HCT116 (cell line): ENCODE measurements around the gene PODN. TPM values are rescaled to one million over a fixed set of nuclear protein-coding genes. Genes with fewer than 3 reads are reported as not detected.

Experiments used
- ATAC-seq: fragments of 200-7000 bp; cut with Tn5 transposase; 2 replicates; pipeline ENCODE4 v1.9.1; 2020; ENCODE audit warnings: mild to moderate bottlenecking, moderate library complexity
- BruUV-seq: library from RNA; stranded (reverse); fragments of 400-500 nt; replicated peaks from 2 replicates; lab custom pipeline; 2021; lab: Mats Ljungman, UMichigan
- CTCF ChIA-PET: fragments of 300-600 bp; sonication (Branson Sonifier 250); formaldehyde crosslinking; loops from one replicate; lab custom pipeline; 2021; ENCODE audit warnings: antibody characterized with exemption; lab: Charles Lee
- POLR2A ChIA-PET: fragments of 300-600, 350-600 bp; sonication (Branson Sonifier 250); formaldehyde crosslinking; loops from one replicate; lab custom pipeline; 2021; ENCODE audit warnings: antibody characterized with exemption; lab: Charles Lee
- RAD21 ChIA-PET, 2 experiments: fragments of 300-600 bp; sonication (Branson Sonifier 250); formaldehyde crosslinking; loops; one replicate each; lab custom pipeline; 2023; ENCODE audit warnings: low total read pairs in 2 of 2; ENCODE audit not compliant: uncharacterized antibody in 2 of 2, unreplicated experiment in 2 of 2, low non-redundant PET in 1 of 2; lab: Charles Lee
- DNase-seq: peaks from one replicate; pipeline ENCODE4 v3.0.0-alpha.2; 2010; ENCODE audit warnings: low read depth, low spot score
- H2AFZ ChIP-seq: fragments of 200-600 bp; shearing (Covaris generic), sonication (generic); 2 replicates; pipeline ENCODE4 v1.6.1; 2017; ENCODE audit warnings: low read depth, mixed run types, mixed read lengths, antibody characterized with exemption, low read length; ENCODE audit not compliant: poor library complexity, severe bottlenecking
- H3K27ac ChIP-seq: 2 replicates; pipeline ENCODE4 v1.5.1; 2012; ENCODE audit warnings: low read depth, low read length
- H3K27me3 ChIP-seq: fragments of 200-600 bp; sonication (generic); 2 replicates; pipeline ENCODE4 v1.6.1; 2016; ENCODE audit warnings: mixed run types, low read length, mixed read lengths; ENCODE audit not compliant: insufficient read depth
- H3K36me3 ChIP-seq, 2 experiments: fragments of 200-500 bp in 1 of 2; fragments of 200-600 bp in 1 of 2; sonication (Bioruptor generic) in 1 of 2; sonication (generic) in 1 of 2; 2 replicates each; pipeline versions ENCODE4 v1.5.1 to v1.6.1; 2014 to 2016; ENCODE audit warnings: low read length in 2 of 2, inconsistent platforms in 1 of 2, mixed read lengths in 1 of 2, mixed run types in 1 of 2; ENCODE audit not compliant: insufficient read depth in 2 of 2, control insufficient read depth in 1 of 2
- H3K4me1 ChIP-seq, 2 experiments: fragments of 200-600 bp in 1 of 2; sonication (generic) in 1 of 2; 2 replicates each; pipeline versions ENCODE4 v1.5.1 to v1.6.1; 2012 to 2017; ENCODE audit warnings: low read length in 2 of 2, inconsistent platforms in 1 of 2, mild to moderate bottlenecking in 1 of 2, mixed read lengths in 1 of 2, mixed run types in 1 of 2, moderate library complexity in 1 of 2; ENCODE audit not compliant: insufficient read depth in 2 of 2, control insufficient read depth in 1 of 2
- H3K4me2 ChIP-seq: fragments of 200-600 bp; sonication (generic); 2 replicates; pipeline ENCODE4 v1.6.1; 2017; ENCODE audit warnings: mixed run types, low read length, mixed read lengths
- H3K4me3 ChIP-seq, 2 experiments: fragments of 200-600 bp in 1 of 2; sonication (generic) in 1 of 2; replicated peaks in 1 of 2; 2 replicates each; pipeline ENCODE4 v1.5.1; 2011 to 2016; ENCODE audit warnings: low read length in 2 of 2, control low read depth in 1 of 2, low read depth in 1 of 2, mild to moderate bottlenecking in 1 of 2, mixed read lengths in 1 of 2, mixed run types in 1 of 2
- H3K79me2 ChIP-seq: fragments of 200-600 bp; sonication (generic); 2 replicates; pipeline ENCODE4 v1.6.1; 2017; ENCODE audit warnings: mild to moderate bottlenecking, mixed run types, low read length, moderate library complexity, mixed read lengths; ENCODE audit not compliant: insufficient read depth
- H3K9ac ChIP-seq: fragments of 200-600 bp; sonication (generic); 2 replicates; pipeline ENCODE4 v1.6.1; 2016; ENCODE audit warnings: low read length, mixed read lengths
- H3K9me2 ChIP-seq: fragments of 200-600 bp; sonication (generic), shearing (Covaris generic); 2 replicates; pipeline ENCODE4 v1.6.1; 2017; ENCODE audit warnings: mixed run types, mild to moderate bottlenecking, moderate library complexity; ENCODE audit not compliant: insufficient read depth
- H3K9me3 ChIP-seq, 2 experiments: fragments of 200-500 bp in 1 of 2; fragments of 200-600 bp in 1 of 2; sonication (Bioruptor generic) in 1 of 2; sonication (generic) in 1 of 2; 2 replicates each; pipeline ENCODE4 v1.6.1; 2014 to 2017; ENCODE audit warnings: low read length in 2 of 2, mixed read lengths in 2 of 2, inconsistent platforms in 1 of 2, low read depth in 1 of 2, mild to moderate bottlenecking in 1 of 2, mixed run types in 1 of 2, moderate library complexity in 1 of 2; ENCODE audit not compliant: control insufficient read depth in 1 of 2, insufficient read depth in 1 of 2
- H4K20me1 ChIP-seq: fragments of 200-600 bp; sonication (generic), shearing (Covaris generic); 2 replicates; pipeline ENCODE4 v1.6.1; 2017; ENCODE audit warnings: mixed run types, mild to moderate bottlenecking, moderate library complexity; ENCODE audit not compliant: insufficient read depth
- CBX3 ChIP-seq: IDR thresholded peaks from 2 replicates; pipeline ENCODE4 v1.6.1; 2012; ENCODE audit warnings: low read depth
- ELF1 ChIP-seq: IDR thresholded peaks from 2 replicates; pipeline ENCODE4 v1.6.1; 2012; ENCODE audit warnings: low read depth, borderline replicate concordance
- EZH2 ChIP-seq: fragments of 200-600 bp; sonication (generic); IDR thresholded peaks from 2 replicates; pipeline ENCODE4 v1.6.1; 2017; ENCODE audit warnings: antibody characterized with exemption, mixed run types
- EZH2phosphoT487 ChIP-seq: fragments of 200-600 bp; IDR thresholded peaks from 2 replicates; pipeline ENCODE4 v1.6.1; 2018; ENCODE audit warnings: antibody characterized with exemption, borderline replicate concordance
- JUND ChIP-seq: IDR thresholded peaks from 2 replicates; pipeline ENCODE4 v1.6.1; 2012
- POLR2A ChIP-seq: IDR thresholded peaks from 2 replicates; pipeline ENCODE4 v1.7.0; 2011; ENCODE audit warnings: borderline replicate concordance; ENCODE audit not compliant: insufficient read depth, insufficient read length; ENCODE audit errors: extremely low read depth
- POLR2AphosphoS5 ChIP-seq: IDR thresholded peaks from 2 replicates; pipeline ENCODE4 v1.6.1; 2011; ENCODE audit warnings: mild to moderate bottlenecking, low read depth, low read length, moderate library complexity
- RAD21 ChIP-seq: IDR thresholded peaks from 2 replicates; pipeline ENCODE4 v1.6.1; 2012; ENCODE audit warnings: low read depth, mild to moderate bottlenecking
- REST ChIP-seq: IDR thresholded peaks from 2 replicates; pipeline ENCODE4 v1.6.1; 2012; ENCODE audit warnings: low read depth
- SIN3A ChIP-seq: IDR thresholded peaks from 2 replicates; pipeline ENCODE4 v1.6.1; 2012; ENCODE audit warnings: low read depth
- SP1 ChIP-seq: IDR thresholded peaks from 2 replicates; pipeline ENCODE4 v1.6.1; 2012; ENCODE audit warnings: low read depth
- SRF ChIP-seq: IDR thresholded peaks from 2 replicates; pipeline ENCODE4 v1.6.1; 2012; ENCODE audit warnings: low read depth
- TCF7L2 ChIP-seq: IDR thresholded peaks from 2 replicates; pipeline ENCODE4 v1.7.0; 2011; ENCODE audit warnings: borderline replicate concordance, inconsistent platforms; ENCODE audit not compliant: insufficient read depth, insufficient read length; ENCODE audit errors: extremely low read depth
- ZFX ChIP-seq: fragments of 450-650 bp; IDR thresholded peaks from 2 replicates; pipeline ENCODE4 v1.6.1; 2017
- ZNF274 ChIP-seq: fragments of 200-500 bp; sonication (Bioruptor generic); IDR thresholded peaks from 2 replicates; pipeline ENCODE4 v1.6.1; 2014; ENCODE audit warnings: mild to moderate bottlenecking, low read depth, low read length, inconsistent platforms
- intact Hi-C: fragments of 100-400 bp; cut with micrococcal nuclease; formaldehyde crosslinking; loops from 2 replicates; pipeline ENCODE4 v1.10.0; 2022
- total RNA-seq: library from RNA; stranded (reverse); gene quantifications from one replicate; pipeline ENCODE4 v1.2.1, GENCODE V29; 2021; ENCODE audit not compliant: unreplicated experiment
- TF ChIP-seq, protein P1 (sequence below): IDR thresholded peaks from 2 replicates; pipeline ENCODE4 v1.6.1; 2011; ENCODE audit warnings: mild to moderate bottlenecking, low read length, moderate library complexity; ENCODE audit not compliant: insufficient replicate concordance; ENCODE audit errors: extremely low read depth

Gene PODN
- total RNA-seq, 1 experiment from 2014 or later = 0.22 TPM

DNA sequence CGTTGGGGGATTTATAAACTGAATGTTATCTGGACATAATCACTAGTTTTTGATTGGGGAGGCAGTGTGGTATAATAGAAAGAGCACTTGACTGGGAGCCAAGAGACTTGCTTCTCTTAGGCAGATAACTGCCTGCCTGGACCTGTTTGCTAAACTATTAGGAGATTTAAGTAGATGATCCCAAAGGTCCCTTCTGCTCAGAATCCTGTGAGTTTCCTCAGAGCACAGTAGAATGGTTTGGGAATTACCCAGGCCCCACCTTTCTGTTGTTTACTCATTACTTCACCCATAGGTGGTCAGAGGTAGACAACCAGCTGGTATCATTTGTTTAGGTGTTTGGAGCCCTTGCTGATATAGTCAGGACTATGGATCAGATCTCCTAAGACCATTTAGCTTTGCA lies 10.3 kb upstream of the PODN start:
- Histone ChIP-seq H4K20me1 (no peaks in the 10 kb centered on the region), H3K9me3 (no peaks in the 10 kb centered on the region), H3K4me1 (peaks cover 3 to 12% of the 10 kb centered on the region in 2 experiments; a peak in 1 of 4 replicates), H3K4me3 (no peak overlapping the region), H3K79me2 (no peaks in the 10 kb centered on the region), H3K4me2 (no peak overlapping the region), H3K27me3 (no peaks in the 10 kb centered on the region), H3K36me3 (no peaks in the 10 kb centered on the region), H3K9me2 (no peaks in the 10 kb centered on the region), H3K9ac (no peak overlapping the region), H3K27ac (no peak overlapping the region), H2AFZ (no peak overlapping the region)
- intact Hi-C loops = no loop called here
- DNase-seq = no peak
- RAD21 ChIA-PET = no interaction called here
- POLR2A ChIA-PET = no interaction called here
- BruUV-seq = no TSS peak
- TF ChIP-seq POLR2AphosphoS5 (no peak), ELF1 (no peak), ZNF274 (no peak), SIN3A (no peak)
- CTCF ChIA-PET = no interaction called here
- no peak for ATAC-seq

DNA sequence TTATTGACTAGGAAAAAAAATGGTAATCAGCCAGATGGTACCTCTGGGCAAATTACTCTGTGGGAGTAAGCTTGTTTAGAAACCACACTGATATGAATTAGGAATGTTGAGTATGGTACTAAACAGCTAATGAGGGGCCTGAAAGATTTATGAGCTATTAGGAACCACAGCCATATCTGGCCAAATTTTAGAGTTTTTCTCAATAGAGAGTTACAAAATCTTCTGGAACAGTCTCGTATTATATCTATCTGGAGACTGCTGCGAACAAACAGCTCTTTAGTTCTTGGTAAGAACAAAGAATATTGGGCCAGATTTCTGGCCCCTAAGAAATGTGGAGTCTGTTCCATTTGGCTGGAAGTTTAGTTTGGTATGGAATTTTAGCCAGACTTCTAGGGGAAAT lies 4.9 kb upstream of the PODN start:
- intact Hi-C loops = no loop called here
- Histone ChIP-seq H3K9ac (no peak overlapping the region), H3K4me1 (no peaks in the 10 kb centered on the region), H3K27ac (no peak overlapping the region), H3K27me3 (no peaks in the 10 kb centered on the region), H3K36me3 (no peaks in the 10 kb centered on the region), H3K4me3 (no peak overlapping the region), H3K79me2 (no peaks in the 10 kb centered on the region), H4K20me1 (no peaks in the 10 kb centered on the region), H3K9me2 (no peaks in the 10 kb centered on the region), H3K4me2 (no peak overlapping the region), H3K9me3 (no peaks in the 10 kb centered on the region), H2AFZ (no peak overlapping the region)
- ChIA-PET CTCF (no interaction called here), POLR2A (no interaction called here), RAD21 (no interaction called here)
- BruUV-seq = no TSS peak
- DNase-seq = no peak
- no peak for ATAC-seq
- TF ChIP-seq JUND (no peak), TCF7L2 (no peak), EZH2phosphoT487 (no peak), POLR2A (no peak), SP1 (no peak), ZFX (no peak), SIN3A (no peak), EZH2 (no peak), ELF1 (no peak), CBX3 (no peak), RAD21 (no peak), SRF (no peak), REST (no peak)
- TF ChIP-seq, protein P1, sequence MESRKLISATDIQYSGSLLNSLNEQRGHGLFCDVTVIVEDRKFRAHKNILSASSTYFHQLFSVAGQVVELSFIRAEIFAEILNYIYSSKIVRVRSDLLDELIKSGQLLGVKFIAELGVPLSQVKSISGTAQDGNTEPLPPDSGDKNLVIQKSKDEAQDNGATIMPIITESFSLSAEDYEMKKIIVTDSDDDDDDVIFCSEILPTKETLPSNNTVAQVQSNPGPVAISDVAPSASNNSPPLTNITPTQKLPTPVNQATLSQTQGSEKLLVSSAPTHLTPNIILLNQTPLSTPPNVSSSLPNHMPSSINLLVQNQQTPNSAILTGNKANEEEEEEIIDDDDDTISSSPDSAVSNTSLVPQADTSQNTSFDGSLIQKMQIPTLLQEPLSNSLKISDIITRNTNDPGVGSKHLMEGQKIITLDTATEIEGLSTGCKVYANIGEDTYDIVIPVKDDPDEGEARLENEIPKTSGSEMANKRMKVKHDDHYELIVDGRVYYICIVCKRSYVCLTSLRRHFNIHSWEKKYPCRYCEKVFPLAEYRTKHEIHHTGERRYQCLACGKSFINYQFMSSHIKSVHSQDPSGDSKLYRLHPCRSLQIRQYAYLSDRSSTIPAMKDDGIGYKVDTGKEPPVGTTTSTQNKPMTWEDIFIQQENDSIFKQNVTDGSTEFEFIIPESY = no peak
